Mesothelial cell of epicardium (in vitro differentiated cells): ENCODE results near the gene EPHA10. TPM values are rescaled to one million over a fixed set of nuclear protein-coding genes. Genes with fewer than 3 reads are reported as not detected.

Experiments
- DNase-seq, 2 experiments: peaks; one replicate each; pipeline ENCODE4 v3.0.0; 2021; ENCODE audit warnings: low spot score in 2 of 2; ENCODE audit not compliant: unreplicated experiment in 2 of 2
- H3K27ac Mint-ChIP-seq: 2 replicates; pipeline ENCODE4 v1.8.0; 2021; ENCODE audit warnings: mixed read lengths
- H3K27me3 Mint-ChIP-seq: 2 replicates; pipeline ENCODE4 v1.8.0; 2021; ENCODE audit warnings: low read depth, mixed read lengths
- H3K36me3 Mint-ChIP-seq: 2 replicates; pipeline ENCODE4 v1.8.0; 2021; ENCODE audit warnings: mixed read lengths
- H3K4me1 Mint-ChIP-seq: 2 replicates; pipeline ENCODE4 v1.8.0; 2021; ENCODE audit warnings: mixed read lengths
- H3K4me3 Mint-ChIP-seq: 2 replicates; pipeline ENCODE4 v1.8.0; 2021; ENCODE audit warnings: mild to moderate bottlenecking, moderate library complexity, mixed read lengths
- H3K9me3 Mint-ChIP-seq: 2 replicates; pipeline ENCODE4 v1.8.0; 2021; ENCODE audit warnings: mixed read lengths
- total RNA-seq: library from RNA; stranded (reverse); gene quantifications from 3 replicates; pipeline ENCODE4 v1.2.1, GENCODE V29; 2021
- TF ChIP-seq, protein P1 (sequence below): fragments of 200-600 bp; sonication (generic); IDR thresholded peaks from one replicate; pipeline ENCODE4 v1.5.0; 2021; ENCODE audit warnings: antibody characterized with exemption; ENCODE audit not compliant: unreplicated experiment

The EPHA10 gene
- total RNA-seq, 1 donor from 2014 or later: 0.18 TPM

- Mint-ChIP-seq H3K4me1 (no peaks in the 10 kb centered on the region), H3K4me3 (no peak overlapping the region), H3K27me3 (peaks cover 16% of the 10 kb centered on the region), H3K9me3 (no peaks in the 10 kb centered on the region), H3K36me3 (no peaks in the 10 kb centered on the region), H3K27ac (no peak overlapping the region)
- TF ChIP-seq, protein P1, sequence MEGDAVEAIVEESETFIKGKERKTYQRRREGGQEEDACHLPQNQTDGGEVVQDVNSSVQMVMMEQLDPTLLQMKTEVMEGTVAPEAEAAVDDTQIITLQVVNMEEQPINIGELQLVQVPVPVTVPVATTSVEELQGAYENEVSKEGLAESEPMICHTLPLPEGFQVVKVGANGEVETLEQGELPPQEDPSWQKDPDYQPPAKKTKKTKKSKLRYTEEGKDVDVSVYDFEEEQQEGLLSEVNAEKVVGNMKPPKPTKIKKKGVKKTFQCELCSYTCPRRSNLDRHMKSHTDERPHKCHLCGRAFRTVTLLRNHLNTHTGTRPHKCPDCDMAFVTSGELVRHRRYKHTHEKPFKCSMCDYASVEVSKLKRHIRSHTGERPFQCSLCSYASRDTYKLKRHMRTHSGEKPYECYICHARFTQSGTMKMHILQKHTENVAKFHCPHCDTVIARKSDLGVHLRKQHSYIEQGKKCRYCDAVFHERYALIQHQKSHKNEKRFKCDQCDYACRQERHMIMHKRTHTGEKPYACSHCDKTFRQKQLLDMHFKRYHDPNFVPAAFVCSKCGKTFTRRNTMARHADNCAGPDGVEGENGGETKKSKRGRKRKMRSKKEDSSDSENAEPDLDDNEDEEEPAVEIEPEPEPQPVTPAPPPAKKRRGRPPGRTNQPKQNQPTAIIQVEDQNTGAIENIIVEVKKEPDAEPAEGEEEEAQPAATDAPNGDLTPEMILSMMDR: no peak
- DNase-seq: no peak
Observed at GRCh38 chr1:37718181-37718900, 46.6 kb downstream of the EPHA10 start.

DNA sequence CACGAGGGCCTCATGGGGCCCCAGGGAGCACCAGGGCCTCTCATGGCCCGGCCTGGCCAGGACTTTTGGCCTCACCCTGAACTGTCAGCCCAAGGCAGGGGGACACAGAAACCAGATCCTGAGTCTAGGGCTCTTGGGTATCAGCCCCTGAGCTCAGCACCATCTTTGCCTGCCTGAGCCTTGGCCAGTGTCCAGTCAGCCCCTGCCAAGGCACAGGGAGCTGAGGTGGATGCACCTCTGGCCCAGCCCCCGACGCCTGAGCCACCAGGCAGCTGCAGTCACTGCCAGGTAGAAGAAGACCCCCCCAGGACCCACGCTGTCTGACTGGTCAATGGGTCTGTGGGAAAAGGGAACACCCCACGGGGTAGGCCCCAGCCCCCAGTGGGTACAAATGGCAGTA, 47.3 kb downstream of the EPHA10 start:
- DNase-seq: no peak
- Mint-ChIP-seq H3K4me1 (no peaks in the 10 kb centered on the region), H3K27ac (no peak overlapping the region), H3K27me3 (peaks cover 16% of the 10 kb centered on the region), H3K36me3 (no peaks in the 10 kb centered on the region), H3K4me3 (no peak overlapping the region), H3K9me3 (no peaks in the 10 kb centered on the region)
- TF ChIP-seq, protein P1: no peak

GRCh38 chr1:37716321-37716720, 48.6 kb downstream of the EPHA10 start:
- H3K27me3 Mint-ChIP-seq: peaks cover 16% of the 10 kb centered on the region
- TF ChIP-seq, protein P1: no peak
- no peak overlapping the region for H3K4me3 Mint-ChIP-seq
- no peak for DNase-seq
- no peaks in the 10 kb centered on the region for H3K9me3 Mint-ChIP-seq
- no peaks in the 10 kb centered on the region for H3K4me1 Mint-ChIP-seq
- no peaks in the 10 kb centered on the region for H3K36me3 Mint-ChIP-seq
- H3K27ac Mint-ChIP-seq: no peak overlapping the region

DNA sequence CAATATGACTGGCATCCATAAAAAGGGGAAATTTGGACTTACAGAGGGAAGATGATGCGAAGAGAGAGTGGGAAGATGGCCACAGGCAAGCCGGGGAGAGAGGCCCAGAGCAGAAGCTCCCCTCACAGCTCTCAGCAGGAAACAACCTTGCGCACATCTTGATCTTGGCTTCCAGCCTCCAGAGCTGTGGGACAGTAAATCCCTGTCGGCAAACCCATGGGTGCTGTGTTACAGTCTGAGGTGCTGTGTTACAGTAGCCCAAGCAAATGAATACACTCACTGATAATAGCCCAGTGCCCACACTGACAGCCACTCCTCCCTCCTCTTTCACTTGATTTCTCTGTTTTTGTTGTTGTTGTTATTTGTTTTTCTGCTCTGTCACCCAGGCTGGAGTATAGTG, 50.2 kb downstream of the EPHA10 start:
- no peaks in the 10 kb centered on the region for H3K4me1 Mint-ChIP-seq
- H3K27me3 Mint-ChIP-seq: peaks cover 16% of the 10 kb centered on the region
- H3K27ac Mint-ChIP-seq: no peak overlapping the region
- DNase-seq: no peak
- H3K4me3 Mint-ChIP-seq: no peak overlapping the region
- H3K36me3 Mint-ChIP-seq: no peaks in the 10 kb centered on the region
- TF ChIP-seq, protein P1: no peak
- H3K9me3 Mint-ChIP-seq: no peaks in the 10 kb centered on the region

- Mint-ChIP-seq H3K4me3 (no peak overlapping the region), H3K27ac (no peak overlapping the region)
- DNase-seq: no peak
Observed at GRCh38 chr1:37714226-37714625, 50.7 kb downstream of the EPHA10 start.

More at GRCh38 chr1:37714226-37714625, 50.7 kb downstream of the EPHA10 start:
- TF ChIP-seq, protein P1: no peak
- Mint-ChIP-seq H3K36me3 (no peaks in the 10 kb centered on the region), H3K9me3 (no peaks in the 10 kb centered on the region), H3K27me3 (peaks cover 14% of the 10 kb centered on the region), H3K4me1 (no peaks in the 10 kb centered on the region)
